SK-N-SH (cell line): ENCODE results near the gene TCF12. TPM values are rescaled to one million over a fixed set of nuclear protein-coding genes. Genes with fewer than 3 reads are reported as not detected.
A peak's percentile ranks its signal among the peaks of the same experiment; 100 is the strongest.

ENCODE experiments used
- CTCF ChIA-PET: fragments of 300-600, 350-600 bp; formaldehyde crosslinking; extraction: SDS; loops from one replicate; lab custom pipeline; 2021; lab: Yijun Ruan, JAX
- POLR2A ChIA-PET: fragments of 350-600 bp; sonication (Branson Sonifier 250); formaldehyde crosslinking; extraction: SDS; loops from one replicate; lab custom pipeline; 2020; ENCODE audit warnings: antibody characterized with exemption, inconsistent platforms; lab: Yijun Ruan, JAX
- DNase-seq: peaks from one replicate; pipeline ENCODE4 v3.0.0; 2012
- H2AFZ ChIP-seq: fragments of 200-600 bp; sonication (generic); 2 replicates; pipeline ENCODE4 v1.8.1; 2016; ENCODE audit warnings: antibody characterized with exemption, mild to moderate bottlenecking, low read depth
- H3F3A ChIP-seq: fragments of 200-600 bp; sonication (generic); replicated peaks from 2 replicates; pipeline ENCODE3; 2016; ENCODE audit warnings: antibody characterized with exemption, mild to moderate bottlenecking; ENCODE audit not compliant: insufficient read depth
- H3K27ac ChIP-seq, 2 experiments: fragments of 200-500 bp in 1 of 2; fragments of 200-600 bp in 1 of 2; sonication (Bioruptor generic) in 1 of 2; sonication (generic), shearing (Covaris generic) in 1 of 2; 2 replicates each; pipeline versions ENCODE4 v1.5.1 to v1.6.1; 2014 to 2016; ENCODE audit warnings: low read depth in 2 of 2, inconsistent platforms in 1 of 2, low read length in 1 of 2, mild to moderate bottlenecking in 1 of 2, mixed read lengths in 1 of 2
- H3K27me3 ChIP-seq: fragments of 200-600 bp; sonication (generic), shearing (Covaris generic); 2 replicates; pipeline ENCODE4 v1.6.1; 2016; ENCODE audit warnings: mixed run types; ENCODE audit not compliant: insufficient read depth
- H3K36me3 ChIP-seq, 2 experiments: fragments of 200-500 bp in 1 of 2; fragments of 200-600 bp in 1 of 2; sonication (Bioruptor generic) in 1 of 2; sonication (generic) in 1 of 2; replicated peaks in 1 of 2; 2 replicates each; pipeline versions ENCODE3 to v1.5.1; 2014 to 2016; ENCODE audit warnings: low read length in 1 of 2, mild to moderate bottlenecking in 1 of 2; ENCODE audit not compliant: insufficient read depth in 2 of 2, control insufficient read depth in 1 of 2
- H3K4me1 ChIP-seq, 2 experiments: fragments of 200-500 bp in 1 of 2; fragments of 200-600 bp in 1 of 2; sonication (Bioruptor generic) in 1 of 2; sonication (generic), shearing (Covaris generic) in 1 of 2; 2 replicates each; pipeline versions ENCODE4 v1.5.1 to v1.6.1; 2014 to 2016; ENCODE audit warnings: low read depth in 1 of 2, low read length in 1 of 2, mixed run types in 1 of 2; ENCODE audit not compliant: insufficient read depth in 2 of 2, control insufficient read depth in 1 of 2
- H3K4me2 ChIP-seq: fragments of 200-600 bp; sonication (generic), shearing (Covaris generic); 2 replicates; pipeline ENCODE4 v1.6.1; 2017; ENCODE audit warnings: mixed run types
- H3K4me3 ChIP-seq, 2 experiments: fragments of 200-500 bp in 1 of 2; fragments of 200-600 bp in 1 of 2; sonication (Bioruptor generic) in 1 of 2; sonication (generic), shearing (Covaris generic) in 1 of 2; 2 replicates each; pipeline versions ENCODE4 v1.5.1 to v1.8.1; 2014 to 2016; ENCODE audit warnings: low read depth in 2 of 2, inconsistent platforms in 1 of 2, low read length in 1 of 2, mild to moderate bottlenecking in 1 of 2, mixed read lengths in 1 of 2, moderate library complexity in 1 of 2
- H3K79me2 ChIP-seq: fragments of 200-600 bp; sonication (generic); 2 replicates; pipeline ENCODE4 v1.8.1; 2017; ENCODE audit warnings: mild to moderate bottlenecking; ENCODE audit not compliant: insufficient read depth
- H3K9ac ChIP-seq: fragments of 200-600 bp; sonication (generic); 2 replicates; pipeline ENCODE4 v1.6.1; 2017; ENCODE audit warnings: mixed run types
- H3K9me2 ChIP-seq: fragments of 200-600 bp; sonication (generic); 2 replicates; pipeline ENCODE4 v1.6.1; 2017; ENCODE audit warnings: mixed run types
- H3K9me3 ChIP-seq: fragments of 200-600 bp; sonication (generic); 2 replicates; pipeline ENCODE4 v1.6.1; 2017; ENCODE audit warnings: mixed run types, mild to moderate bottlenecking, moderate library complexity
- H4K20me1 ChIP-seq: fragments of 200-600 bp; sonication (generic); 2 replicates; pipeline ENCODE4 v1.6.1; 2017; ENCODE audit warnings: mild to moderate bottlenecking, mixed run types; ENCODE audit not compliant: insufficient read depth
- CTCF ChIP-seq: fragments of 200-600 bp; sonication (generic); IDR thresholded peaks from 2 replicates; pipeline ENCODE4 v1.6.1; 2017; ENCODE audit warnings: antibody characterized with exemption, mild to moderate bottlenecking, moderate library complexity
- ELF1 ChIP-seq: IDR thresholded peaks from 2 replicates; pipeline ENCODE4 v1.4.0; 2012
- EZH2phosphoT487 ChIP-seq: fragments of 200-600 bp; sonication (generic); IDR thresholded peaks from 2 replicates; pipeline ENCODE4 v1.6.1; 2017; ENCODE audit warnings: low read depth, mixed run types, mild to moderate bottlenecking, antibody characterized with exemption, moderate library complexity, borderline replicate concordance
- FOSL2 ChIP-seq: IDR thresholded peaks from 2 replicates; pipeline ENCODE4 v1.4.0; 2012; ENCODE audit warnings: low read depth, mild to moderate bottlenecking, moderate library complexity, borderline replicate concordance
- FOXM1 ChIP-seq: IDR thresholded peaks from 2 replicates; pipeline ENCODE4 v1.4.0; 2012; ENCODE audit warnings: low read depth, mild to moderate bottlenecking
- GABPA ChIP-seq: IDR thresholded peaks from 2 replicates; pipeline ENCODE4 v1.4.0; 2012; ENCODE audit warnings: low read depth, mild to moderate bottlenecking
- GATA2 ChIP-seq: sonication (generic); formaldehyde crosslinking; IDR thresholded peaks from 2 replicates; pipeline ENCODE4 v1.5.0; 2020; ENCODE audit warnings: mild to moderate bottlenecking, missing genetic modification reagents
- JUND ChIP-seq: IDR thresholded peaks from 2 replicates; pipeline ENCODE4 v1.4.0; 2012
- NFIC ChIP-seq: IDR thresholded peaks from 2 replicates; pipeline ENCODE4 v1.4.0; 2012; ENCODE audit warnings: borderline replicate concordance
- POLR2AphosphoS5 ChIP-seq: IDR thresholded peaks from 2 replicates; pipeline ENCODE4 v1.6.1; 2012; ENCODE audit warnings: low read depth, low read length
- RAD21 ChIP-seq: IDR thresholded peaks from 2 replicates; pipeline ENCODE4 v1.6.1; 2012; ENCODE audit warnings: mild to moderate bottlenecking, low read length
- REST ChIP-seq: IDR thresholded peaks from 2 replicates; pipeline ENCODE4 v1.6.1; 2012; ENCODE audit warnings: mild to moderate bottlenecking, low read depth, low read length, moderate library complexity
- SIN3A ChIP-seq: IDR thresholded peaks from 2 replicates; pipeline ENCODE4 v1.6.1; 2012; ENCODE audit warnings: low read depth, mild to moderate bottlenecking, low read length, moderate library complexity, borderline replicate concordance
- SMC3 ChIP-seq: IDR thresholded peaks from 2 replicates; pipeline ENCODE4 v1.6.1; 2012; ENCODE audit warnings: low read depth, low read length, improper control_type of control experiment
- TAF1 ChIP-seq: IDR thresholded peaks from 2 replicates; pipeline ENCODE4 v1.6.1; 2012; ENCODE audit warnings: low read depth, mild to moderate bottlenecking, low read length, moderate library complexity, borderline replicate concordance
- TCF12 ChIP-seq: IDR thresholded peaks from 2 replicates; pipeline ENCODE4 v1.4.0; 2012
- TEAD4 ChIP-seq: IDR thresholded peaks from 2 replicates; pipeline ENCODE4 v1.4.0; 2012; ENCODE audit warnings: mild to moderate bottlenecking, borderline replicate concordance; ENCODE audit not compliant: insufficient read depth
- YY1 ChIP-seq: IDR thresholded peaks from 2 replicates; pipeline ENCODE4 v1.4.0; 2012; ENCODE audit warnings: low read depth, mild to moderate bottlenecking
- WGBS: methylation state at CpG from one replicate; pipeline ENCODE4 v1.1.6; 2017; ENCODE audit warnings: low lambda C conversion rate; 5-methylcytosine and 5-hydroxymethylcytosine counted together
- polyA plus RNA-seq, 3 experiments: library from polyadenylated mRNA; depleted of rRNA; stranded (reverse); fragments of >200 nt; gene quantifications; 2 replicates each; pipeline ENCODE4 v1.2.3, GENCODE V29; 2012
- TF ChIP-seq, protein P1 (sequence below): IDR thresholded peaks from 2 replicates; pipeline ENCODE4 v1.4.0; 2012; ENCODE audit warnings: low read depth
- TF ChIP-seq, protein P2 (sequence below): fragments of 150-350 bp; IDR thresholded peaks from 2 replicates; pipeline ENCODE4 v1.6.1; 2016; ENCODE audit warnings: mild to moderate bottlenecking, low read depth, low read length
- TF ChIP-seq, protein P3 (sequence below): IDR thresholded peaks from 2 replicates; pipeline ENCODE4; 2012

Gene TCF12
- polyA plus RNA-seq, 1 of the 3 experiments (the other 2 are of a cell fraction), result 49.6 TPM

DNA sequence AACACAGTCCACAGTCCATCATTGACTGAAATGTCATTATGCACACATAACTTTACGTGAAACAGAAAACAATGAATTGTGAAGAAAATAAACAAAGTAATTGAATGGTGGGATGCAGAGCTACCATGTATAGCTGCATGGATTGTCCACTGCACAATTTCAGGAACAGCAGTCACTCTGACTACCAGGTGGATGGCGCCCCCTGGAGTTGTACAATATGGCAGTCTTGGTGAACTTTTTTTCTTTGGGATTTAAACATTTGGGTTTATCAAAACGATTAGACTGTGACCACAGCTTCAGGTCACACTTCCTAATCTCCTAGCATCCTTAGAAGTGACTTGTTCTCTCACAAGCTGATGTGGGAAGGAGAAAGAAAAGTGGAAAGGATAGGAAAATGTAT, 48.9 kb upstream of the TCF12 start (continued):
- TF ChIP-seq, protein P1, sequence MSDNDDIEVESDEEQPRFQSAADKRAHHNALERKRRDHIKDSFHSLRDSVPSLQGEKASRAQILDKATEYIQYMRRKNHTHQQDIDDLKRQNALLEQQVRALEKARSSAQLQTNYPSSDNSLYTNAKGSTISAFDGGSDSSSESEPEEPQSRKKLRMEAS, result no peak
- TF ChIP-seq CTCF (peak; percentile 67), GABPA (no peak), FOXM1 (no peak), TCF12 (no peak), ELF1 (no peak), SMC3 (peak; percentile 80), POLR2AphosphoS5 (no peak), NFIC (no peak), SIN3A (no peak), EZH2phosphoT487 (no peak)
- TF ChIP-seq, protein P2, sequence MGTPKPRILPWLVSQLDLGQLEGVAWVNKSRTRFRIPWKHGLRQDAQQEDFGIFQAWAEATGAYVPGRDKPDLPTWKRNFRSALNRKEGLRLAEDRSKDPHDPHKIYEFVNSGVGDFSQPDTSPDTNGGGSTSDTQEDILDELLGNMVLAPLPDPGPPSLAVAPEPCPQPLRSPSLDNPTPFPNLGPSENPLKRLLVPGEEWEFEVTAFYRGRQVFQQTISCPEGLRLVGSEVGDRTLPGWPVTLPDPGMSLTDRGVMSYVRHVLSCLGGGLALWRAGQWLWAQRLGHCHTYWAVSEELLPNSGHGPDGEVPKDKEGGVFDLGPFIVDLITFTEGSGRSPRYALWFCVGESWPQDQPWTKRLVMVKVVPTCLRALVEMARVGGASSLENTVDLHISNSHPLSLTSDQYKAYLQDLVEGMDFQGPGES, result no peak
- TF ChIP-seq, protein P3, sequence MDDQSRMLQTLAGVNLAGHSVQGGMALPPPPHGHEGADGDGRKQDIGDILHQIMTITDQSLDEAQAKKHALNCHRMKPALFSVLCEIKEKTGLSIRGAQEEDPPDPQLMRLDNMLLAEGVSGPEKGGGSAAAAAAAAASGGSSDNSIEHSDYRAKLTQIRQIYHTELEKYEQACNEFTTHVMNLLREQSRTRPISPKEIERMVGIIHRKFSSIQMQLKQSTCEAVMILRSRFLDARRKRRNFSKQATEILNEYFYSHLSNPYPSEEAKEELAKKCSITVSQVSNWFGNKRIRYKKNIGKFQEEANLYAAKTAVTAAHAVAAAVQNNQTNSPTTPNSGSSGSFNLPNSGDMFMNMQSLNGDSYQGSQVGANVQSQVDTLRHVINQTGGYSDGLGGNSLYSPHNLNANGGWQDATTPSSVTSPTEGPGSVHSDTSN, result no peak
- TF ChIP-seq, all 33 proteins: peak for 3

- Histone ChIP-seq H3K9ac (no peak overlapping the region; the same call in 1 of the 2 replicates), H3K27me3 (no peaks in the 10 kb centered on the region), H2AFZ (peak overlapping the region; percentile 63; the same call in 1 of the 2 replicates), H3K9me3 (no peaks in the 10 kb centered on the region), H3K27ac (peak overlapping the region in 1 of 2 experiments; percentile 55; a peak in 3 of 4 replicates), H3K4me1 (peaks cover 0 to 11% of the 10 kb centered on the region in 2 experiments; a peak in 2 of 4 replicates), H3K4me3 (no peak overlapping the region), H3K79me2 (no peaks in the 10 kb centered on the region), H3K9me2 (no peaks in the 10 kb centered on the region), H4K20me1 (no peaks in the 10 kb centered on the region), H3K4me2 (0 out of 2 replicates have a peak overlapping the region, but pooled peaks have one; percentile 14), H3F3A (no peaks in the 10 kb centered on the region), H3K36me3 (no peaks in the 10 kb centered on the region)
- ChIA-PET POLR2A (no interaction called here), CTCF (interaction anchor here (3.0 to 9.0 kb wide), 2 partner anchors 49 to 377 kb away, joined by 11 to 118 read pairs; no protein-coding TSS in a partner anchor)
- DNase-seq, result no peak
- WGBS, result 8% methylated on average over 1 of the region's 1 CpG
- TF ChIP-seq SIN3A, result no peak
- TF ChIP-seq TEAD4, result 0 out of 2 replicates have a peak, but pooled peaks have one; percentile 24
- no peak for TF ChIP-seq RAD21
- no peak for TF ChIP-seq TAF1
- no peak for TF ChIP-seq GATA2 (CRISPR knock-in tag)
- peak; percentile 57; the same call in 1 of the 2 replicates for TF ChIP-seq FOSL2
- TF ChIP-seq REST, result no peak
- TF ChIP-seq, protein P3, result no peak
- TF ChIP-seq NFIC, result no peak
- no peak for TF ChIP-seq YY1
- no peak for TF ChIP-seq EZH2phosphoT487
- TF ChIP-seq JUND, result peak; percentile 65
- TF ChIP-seq TCF12, result peak; percentile 40; the same call in 1 of the 2 replicates
- TF ChIP-seq POLR2AphosphoS5, result no peak
- TF ChIP-seq GABPA, result no peak
These were observed 47.3 kb upstream of the TCF12 start for GRCh38 chr15:56871185-56871584.
